ENCODE measurements around the gene SMTN. TPM values are rescaled to one million over a fixed set of nuclear protein-coding genes. Genes with fewer than 3 reads are reported as not detected.

Gene SMTN
- total RNA-seq, 4 donors from 2014 or later, result 173 to 294 (median 253) TPM

GRCh38 chr22:31136711-31137110 is 55.6 kb downstream of the SMTN start:
- H3K36me3 ChIP-seq, result peaks cover 0 to 12% (median 0%) of the 10 kb centered on the region in 3 donors
- 87 to 94% methylated on average over 14 to 16 of the region's 16 CpGs for WGBS, 2 donors
- H3K27ac ChIP-seq, result no peak overlapping the region
- H3K9me3 ChIP-seq, result no peaks in the 10 kb centered on the region
- H3K4me1 ChIP-seq, result no peaks in the 10 kb centered on the region
- no peak overlapping the region for H3K4me3 ChIP-seq
- DNase-seq (ENCODE audit: low spot score in 2 of 2), result no peak
- peaks cover 0 to 20% of the 10 kb centered on the region in 2 donors for H3K27me3 ChIP-seq
- no peak for TF ChIP-seq EP300 (IDR thresholded peaks at IDR 0.05)
- no peak for TF ChIP-seq POLR2A (IDR thresholded peaks at IDR 0.05)
- TF ChIP-seq CTCF (IDR thresholded peaks at IDR 0.05), result no peak

- Histone ChIP-seq H3K4me1 (no peaks in the 10 kb centered on the region), H3K27me3 (peaks cover 0 to 20% of the 10 kb centered on the region in 2 donors), H3K9me3 (no peaks in the 10 kb centered on the region), H3K27ac (no peak overlapping the region), H3K36me3 (peaks cover 0 to 12% (median 0%) of the 10 kb centered on the region in 3 donors), H3K4me3 (no peak overlapping the region)
- DNase-seq (ENCODE audit: low spot score in 2 of 2), result no peak
- 66 to 72% methylated on average over 10 of the region's 10 CpGs for WGBS, 2 donors
- no peak for TF ChIP-seq CTCF (IDR thresholded peaks at IDR 0.05)
- no peak for TF ChIP-seq POLR2A (IDR thresholded peaks at IDR 0.05)
- no peak for TF ChIP-seq EP300 (IDR thresholded peaks at IDR 0.05)
Observed at GRCh38 chr22:31137721-31138120, 56.6 kb downstream of the SMTN start.

- H3K9me3 ChIP-seq, result no peaks in the 10 kb centered on the region
- H3K4me1 ChIP-seq, result no peaks in the 10 kb centered on the region
- no peak for DNase-seq (ENCODE audit: low spot score in 2 of 2)
- no peak overlapping the region for H3K27ac ChIP-seq
- no peak for TF ChIP-seq EP300 (IDR thresholded peaks at IDR 0.05)
- TF ChIP-seq POLR2A (IDR thresholded peaks at IDR 0.05), result no peak
- TF ChIP-seq CTCF (IDR thresholded peaks at IDR 0.05), result no peak
- H3K27me3 ChIP-seq, result peaks cover 0 to 20% of the 10 kb centered on the region in 2 donors
- H3K4me3 ChIP-seq, result no peak overlapping the region
- peaks cover 0 to 11% (median 0%) of the 10 kb centered on the region in 3 donors for H3K36me3 ChIP-seq
- 70 to 83% methylated on average over 5 to 6 of the region's 10 CpGs for WGBS, 2 donors
Observed at GRCh38 chr22:31138126-31138525, 57.0 kb downstream of the SMTN start.

GRCh38 chr22:31139066-31139465 is 57.9 kb downstream of the SMTN start:
- Histone ChIP-seq H3K4me3 (no peak overlapping the region), H3K36me3 (peaks cover 0 to 1% (median 0%) of the 10 kb centered on the region in 3 donors), H3K9me3 (no peaks in the 10 kb centered on the region), H3K27me3 (peaks cover 0 to 20% of the 10 kb centered on the region in 2 donors), H3K4me1 (no peaks in the 10 kb centered on the region), H3K27ac (no peak overlapping the region)
- TF ChIP-seq CTCF (IDR thresholded peaks at IDR 0.05) (no peak), EP300 (IDR thresholded peaks at IDR 0.05) (no peak), POLR2A (IDR thresholded peaks at IDR 0.05) (no peak)
- no peak for DNase-seq (ENCODE audit: low spot score in 2 of 2)
- 86 to 91% methylated on average over 3 of the region's 3 CpGs for WGBS, 2 donors

GRCh38 chr22:31139866-31140716 is 59.0 kb downstream of the SMTN start, which contains the start of gene PLA2G3:
Gene PLA2G3 (minus strand): TSS chr22:31140508. CDS start chr22:31140354, 154 bp downstream.
- no peak for DNase-seq (ENCODE audit: low spot score in 2 of 2)
- WGBS, 2 donors, result 23 to 30% methylated on average over 18 to 22 of the region's 24 CpGs

More at GRCh38 chr22:31139866-31140716, 59.0 kb downstream of the SMTN start, which contains the start of gene PLA2G3:
- Histone ChIP-seq H3K36me3 (no peaks in the 10 kb centered on the region), H3K27ac (no peak within 1 kb of the TSS), H3K9me3 (no peaks in the 10 kb centered on the region), H3K27me3 (peaks cover 0 to 20% of the 10 kb centered on the region in 2 donors), H3K4me1 (no peaks in the 10 kb centered on the region), H3K4me3 (no peak within 1 kb of the TSS)
- no peak for TF ChIP-seq EP300 (IDR thresholded peaks at IDR 0.05)
- no peak for TF ChIP-seq CTCF (IDR thresholded peaks at IDR 0.05)
- TF ChIP-seq POLR2A (IDR thresholded peaks at IDR 0.05), result no peak

Data from tibial nerve (tissue), 4 donors.